ENCODE data around the gene SRGAP1.

DNA sequence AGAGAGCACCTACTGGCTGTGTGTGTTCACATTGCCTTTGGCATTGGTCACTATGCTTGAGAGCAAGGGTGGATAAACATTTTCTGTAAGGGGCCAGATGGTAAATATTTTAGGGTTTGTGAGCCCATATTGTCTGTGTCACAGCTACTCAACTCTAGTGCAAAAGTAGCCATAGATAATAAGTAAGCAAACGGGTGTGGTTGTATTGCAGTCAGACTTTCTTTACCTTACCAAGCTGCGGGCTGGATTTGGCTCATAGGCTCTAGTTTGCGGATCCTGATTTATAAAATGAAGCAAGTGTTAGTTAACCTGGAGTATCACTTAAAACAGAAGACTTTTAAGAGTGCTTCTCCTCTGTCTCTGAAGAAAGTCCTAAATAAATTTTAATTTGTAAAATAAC lies 208.6 kb downstream of the SRGAP1 start:
- TF ChIP-seq CTCF (IDR thresholded peaks at IDR 0.05) (no peak), EP300 (IDR thresholded peaks at IDR 0.05) (no peak)
